ENCODE measurements around the gene QPCT. TPM values are rescaled to one million over a fixed set of nuclear protein-coding genes. Genes with fewer than 3 reads are reported as not detected.
A peak's percentile ranks its signal among the peaks of the same experiment; 100 is the strongest.

The QPCT gene
- total RNA-seq, 1 donor from 2014 or later = 4.9 TPM

- H3K27me3 ChIP-seq = no peaks in the 10 kb centered on the region
- TF ChIP-seq CTCF (IDR thresholded peaks at IDR 0.05) = no peak
- no peak for ATAC-seq
- no peaks in the 10 kb centered on the region for H3K36me3 ChIP-seq
- intact Hi-C loops (cut with DNase I) = no loop called here
- H3K27ac ChIP-seq = peak overlapping the region; percentile 83
- H3K4me3 ChIP-seq = peak overlapping the region; percentile 74
- peaks cover 34% of the 10 kb centered on the region for H3K4me1 ChIP-seq
- H3K9me3 ChIP-seq = no peaks in the 10 kb centered on the region
- DNase-seq = no peak
Measured at GRCh38 chr2:37323176-37323780, 21.2 kb upstream of the QPCT start.

- no peaks in the 10 kb centered on the region for H3K9me3 ChIP-seq
- ATAC-seq (peak; percentile 43), DNase-seq (peak; percentile 76)
- peak overlapping the region; percentile 83 for H3K27ac ChIP-seq
- peaks cover 28% of the 10 kb centered on the region for H3K4me1 ChIP-seq
- no peak for TF ChIP-seq CTCF (IDR thresholded peaks at IDR 0.05)
- intact Hi-C loops (cut with DNase I) = no loop called here
- peak overlapping the region; percentile 74 for H3K4me3 ChIP-seq
- H3K27me3 ChIP-seq = no peaks in the 10 kb centered on the region
- H3K36me3 ChIP-seq = no peaks in the 10 kb centered on the region
Measured at GRCh38 chr2:37323781-37324535, 20.5 kb upstream of the QPCT start.

DNA sequence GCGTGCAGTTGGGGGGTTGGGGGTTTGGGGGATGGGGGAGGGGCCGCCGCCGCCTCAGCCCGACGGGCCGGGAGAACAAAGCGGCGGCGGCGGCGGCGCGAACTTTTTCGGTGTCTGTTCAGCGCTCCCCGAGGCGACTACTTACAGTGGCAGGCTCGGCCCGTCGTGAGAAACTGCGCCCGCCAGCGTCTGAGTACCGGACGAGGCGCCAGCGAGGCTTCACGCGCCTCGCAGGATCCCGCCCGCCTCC lies 20.0 kb upstream of the QPCT start:
- Histone ChIP-seq H3K27ac (peak overlapping the region; percentile 83), H3K27me3 (no peaks in the 10 kb centered on the region), H3K9me3 (no peaks in the 10 kb centered on the region), H3K4me3 (peak overlapping the region; percentile 74), H3K36me3 (no peaks in the 10 kb centered on the region), H3K4me1 (peaks cover 23% of the 10 kb centered on the region)
- ATAC-seq = no peak
- no peak for TF ChIP-seq CTCF (IDR thresholded peaks at IDR 0.05)
- DNase-seq = peak; percentile 92
- intact Hi-C loops (cut with DNase I) = no loop called here

DNA sequence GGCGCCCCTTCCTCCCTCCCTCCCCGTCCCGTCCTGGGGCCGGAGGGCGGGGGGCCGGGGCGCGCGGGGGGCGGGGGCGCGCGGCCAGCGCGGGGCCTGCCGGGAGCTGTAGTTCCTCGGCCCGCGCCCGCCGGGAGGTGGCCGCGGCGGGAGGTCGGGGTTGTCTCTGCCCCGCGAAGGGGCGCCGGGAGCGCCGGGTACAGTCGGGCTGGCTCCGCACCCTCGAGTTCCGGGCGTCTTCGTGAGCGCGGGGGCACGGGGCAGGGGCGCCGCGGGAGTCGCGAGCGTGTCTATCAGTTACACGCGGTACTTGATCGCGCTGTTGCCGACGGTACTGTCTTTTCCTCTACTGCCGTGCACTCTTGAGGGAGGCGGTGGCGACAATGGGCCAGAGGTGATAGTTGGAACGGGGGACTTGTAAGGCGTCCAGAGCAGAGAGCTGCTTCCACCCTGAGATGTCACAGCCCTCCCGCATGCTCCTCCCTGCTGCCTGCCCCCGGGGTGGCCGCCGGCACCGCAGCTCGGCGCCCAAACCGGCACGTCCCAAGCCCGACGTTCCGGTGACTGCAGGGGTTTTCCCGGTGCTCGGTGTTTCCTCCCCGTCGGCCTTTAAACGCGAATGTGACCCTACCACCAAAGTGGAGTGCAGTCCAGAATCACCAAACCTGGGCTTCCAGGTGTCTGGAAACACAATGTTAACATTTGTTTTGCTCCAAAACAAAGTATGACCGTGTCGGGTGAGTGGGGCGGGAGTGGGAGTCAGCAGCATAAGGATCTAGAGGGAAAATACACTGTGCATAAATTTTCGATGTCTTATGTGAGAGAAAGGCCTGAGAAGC lies 19.4 kb upstream of the QPCT start, which contains the start of gene PRKD3:
TSS of gene PRKD3 (minus strand) at position 48 of the 839 bp plus-strand sequence. CDS start 8,309 bp downstream, outside the sequence.
- no peak for TF ChIP-seq CTCF (IDR thresholded peaks at IDR 0.05)
- H3K36me3 ChIP-seq = no peaks in the 10 kb centered on the region
- intact Hi-C loops (cut with DNase I) = no loop called here
- peaks cover 23% of the 10 kb centered on the region for H3K4me1 ChIP-seq
- no peaks in the 10 kb centered on the region for H3K9me3 ChIP-seq
- ATAC-seq (peak; percentile 97), DNase-seq (no peak)
- H3K4me3 ChIP-seq = peak within 1 kb of the TSS; percentile 74
- peak within 1 kb of the TSS; percentile 83 for H3K27ac ChIP-seq
- H3K27me3 ChIP-seq = no peaks in the 10 kb centered on the region

GRCh38 chr2:37325625-37326071 lies 18.8 kb upstream of the QPCT start:
- H3K4me1 ChIP-seq = peaks cover 23% of the 10 kb centered on the region
- TF ChIP-seq CTCF (IDR thresholded peaks at IDR 0.05) = no peak
- peak overlapping the region; percentile 83 for H3K27ac ChIP-seq
- H3K36me3 ChIP-seq = no peaks in the 10 kb centered on the region
- H3K9me3 ChIP-seq = no peaks in the 10 kb centered on the region
- intact Hi-C loops (cut with DNase I) = no loop called here
- peak overlapping the region; percentile 74 for H3K4me3 ChIP-seq
- no peak for ATAC-seq
- peak; percentile 60 for DNase-seq
- no peaks in the 10 kb centered on the region for H3K27me3 ChIP-seq

Measured in upper lobe of right lung (tissue), 1 donor.